Subcutaneous abdominal adipose tissue (tissue), 5 donors: ENCODE data around the gene ZDHHC21.

Experiments used
- H3K27ac ChIP-seq: one replicate; pipeline ENCODE4 v1.7.0; 2013; ENCODE audit warnings: low read depth, mild to moderate bottlenecking, inconsistent platforms, low read length, moderate library complexity
- H3K27me3 ChIP-seq, 5 donors: one replicate each; pipeline ENCODE4 v1.7.0; 2013; ENCODE audit warnings: low read length in 5 of 5, inconsistent platforms in 1 of 5; ENCODE audit not compliant: control insufficient read depth in 5 of 5, insufficient read depth in 4 of 5
- H3K36me3 ChIP-seq, 5 donors: one replicate each; pipeline ENCODE4 v1.7.0; 2013; ENCODE audit warnings: low read length in 5 of 5; ENCODE audit not compliant: control insufficient read depth in 5 of 5, insufficient read depth in 5 of 5
- H3K4me1 ChIP-seq, 5 donors: one replicate each; pipeline ENCODE4 v1.7.0; 2013; ENCODE audit warnings: low read length in 5 of 5, mild to moderate bottlenecking in 3 of 5, moderate library complexity in 1 of 5; ENCODE audit not compliant: control insufficient read depth in 5 of 5, insufficient read depth in 5 of 5
- H3K4me3 ChIP-seq, 5 donors: one replicate each; pipeline ENCODE4 v1.7.0; 2013; ENCODE audit warnings: low read length in 5 of 5, low read depth in 1 of 5
- H3K9ac ChIP-seq, 5 donors: one replicate each; pipeline ENCODE4 v1.7.0; 2013; ENCODE audit warnings: low read length in 5 of 5, mild to moderate bottlenecking in 4 of 5, moderate library complexity in 3 of 5
- H3K9me3 ChIP-seq, 5 donors: one replicate each; pipeline ENCODE4 v1.7.0; 2013; ENCODE audit warnings: low read length in 5 of 5; ENCODE audit not compliant: control insufficient read depth in 5 of 5
- donor health status: healthy.
- donor health status: healthy.
- donor health status: healthy.
- donor health status: healthy.
- donor health status: healthy.

ZDHHC21 gene

GRCh38 chr9:14633148-14633547 lies 60.1 kb downstream of the ZDHHC21 start:
- no peak overlapping the region for H3K27ac ChIP-seq
- H3K9me3 ChIP-seq: no peaks in the 10 kb centered on the region
- H3K36me3 ChIP-seq: peaks cover 7 to 28% (median 9%) of the 10 kb centered on the region in 5 donors
- no peaks in the 10 kb centered on the region for H3K4me1 ChIP-seq
- H3K27me3 ChIP-seq: no peaks in the 10 kb centered on the region
- H3K9ac ChIP-seq: no peak overlapping the region
- H3K4me3 ChIP-seq: no peak overlapping the region

- Histone ChIP-seq H3K27ac (no peak overlapping the region), H3K4me3 (no peak overlapping the region), H3K9ac (no peak overlapping the region), H3K9me3 (no peaks in the 10 kb centered on the region), H3K27me3 (no peaks in the 10 kb centered on the region), H3K4me1 (no peaks in the 10 kb centered on the region), H3K36me3 (peaks cover 7 to 14% (median 9%) of the 10 kb centered on the region in 5 donors)
Measured at GRCh38 chr9:14627513-14627912, 65.7 kb downstream of the ZDHHC21 start.

GRCh38 chr9:14618836-14619420 lies 74.3 kb downstream of the ZDHHC21 start:
- H3K4me1 ChIP-seq: no peaks in the 10 kb centered on the region
- H3K27me3 ChIP-seq: no peaks in the 10 kb centered on the region
- H3K9ac ChIP-seq: no peak overlapping the region
- no peak overlapping the region for H3K4me3 ChIP-seq
- H3K36me3 ChIP-seq: peaks cover 5 to 15% (median 7%) of the 10 kb centered on the region in 5 donors
- no peaks in the 10 kb centered on the region for H3K9me3 ChIP-seq
- H3K27ac ChIP-seq: no peak overlapping the region

GRCh38 chr9:14616188-14616982 lies 76.8 kb downstream of the ZDHHC21 start:
- Histone ChIP-seq H3K4me3 (no peak overlapping the region), H3K4me1 (no peaks in the 10 kb centered on the region), H3K27me3 (no peaks in the 10 kb centered on the region), H3K9me3 (no peaks in the 10 kb centered on the region), H3K36me3 (peaks cover 5 to 11% (median 7%) of the 10 kb centered on the region in 5 donors), H3K9ac (no peak overlapping the region), H3K27ac (no peak overlapping the region)

GRCh38 chr9:14608540-14608939 lies 84.7 kb downstream of the ZDHHC21 start:
- Histone ChIP-seq H3K4me1 (no peaks in the 10 kb centered on the region), H3K27me3 (no peaks in the 10 kb centered on the region), H3K9ac (no peak overlapping the region), H3K36me3 (peaks cover 0 to 13% (median 0%) of the 10 kb centered on the region in 5 donors), H3K4me3 (no peak overlapping the region), H3K27ac (no peak overlapping the region), H3K9me3 (no peaks in the 10 kb centered on the region)

- no peaks in the 10 kb centered on the region for H3K4me1 ChIP-seq
- no peak overlapping the region for H3K27ac ChIP-seq
- H3K9ac ChIP-seq: no peak overlapping the region
- H3K27me3 ChIP-seq: no peaks in the 10 kb centered on the region
- no peak overlapping the region for H3K4me3 ChIP-seq
- peaks cover 0 to 11% (median 4%) of the 10 kb centered on the region in 5 donors for H3K9me3 ChIP-seq
- H3K36me3 ChIP-seq: peaks cover 5 to 10% (median 6%) of the 10 kb centered on the region in 5 donors
Measured at GRCh38 chr9:14597171-14597799, 95.9 kb downstream of the ZDHHC21 start.

- Histone ChIP-seq H3K27me3 (no peaks in the 10 kb centered on the region), H3K4me3 (no peak overlapping the region), H3K9me3 (peaks cover 0 to 11% (median 4%) of the 10 kb centered on the region in 5 donors), H3K27ac (no peak overlapping the region), H3K36me3 (peaks cover 5 to 12% (median 9%) of the 10 kb centered on the region in 5 donors), H3K9ac (no peak overlapping the region), H3K4me1 (no peaks in the 10 kb centered on the region)
Measured at GRCh38 chr9:14593406-14593805, 99.8 kb downstream of the ZDHHC21 start.

- H3K4me3 ChIP-seq: no peak overlapping the region
- H3K9ac ChIP-seq: no peak overlapping the region
- no peaks in the 10 kb centered on the region for H3K4me1 ChIP-seq
- peaks cover 5 to 12% (median 8%) of the 10 kb centered on the region in 5 donors for H3K36me3 ChIP-seq
- H3K27ac ChIP-seq: no peak overlapping the region
- H3K27me3 ChIP-seq: no peaks in the 10 kb centered on the region
- H3K9me3 ChIP-seq: peaks cover 0 to 11% (median 4%) of the 10 kb centered on the region in 5 donors
Measured at GRCh38 chr9:14591411-14591810, 101.8 kb downstream of the ZDHHC21 start.

- no peaks in the 10 kb centered on the region for H3K27me3 ChIP-seq
- no peak overlapping the region for H3K9ac ChIP-seq
- no peak overlapping the region for H3K27ac ChIP-seq
- no peak overlapping the region for H3K4me3 ChIP-seq
- peaks cover 0 to 6% (median 0%) of the 10 kb centered on the region in 5 donors for H3K9me3 ChIP-seq
- no peaks in the 10 kb centered on the region for H3K4me1 ChIP-seq
- H3K36me3 ChIP-seq: peaks cover 0 to 6% (median 0%) of the 10 kb centered on the region in 5 donors
Measured at GRCh38 chr9:14585730-14586473, 107.3 kb downstream of the ZDHHC21 start.
